GM18508 (cell line): ENCODE data around the gene FLNB.

Experiments used
- ATAC-seq: cut with Tn5 transposase; IDR thresholded peaks from one replicate; pipeline ENCODE4 v1.9.1; 2021; ENCODE audit warnings: moderate number of reproducible peaks; ENCODE audit not compliant: insufficient read depth, unreplicated experiment

The FLNB gene, protein sequence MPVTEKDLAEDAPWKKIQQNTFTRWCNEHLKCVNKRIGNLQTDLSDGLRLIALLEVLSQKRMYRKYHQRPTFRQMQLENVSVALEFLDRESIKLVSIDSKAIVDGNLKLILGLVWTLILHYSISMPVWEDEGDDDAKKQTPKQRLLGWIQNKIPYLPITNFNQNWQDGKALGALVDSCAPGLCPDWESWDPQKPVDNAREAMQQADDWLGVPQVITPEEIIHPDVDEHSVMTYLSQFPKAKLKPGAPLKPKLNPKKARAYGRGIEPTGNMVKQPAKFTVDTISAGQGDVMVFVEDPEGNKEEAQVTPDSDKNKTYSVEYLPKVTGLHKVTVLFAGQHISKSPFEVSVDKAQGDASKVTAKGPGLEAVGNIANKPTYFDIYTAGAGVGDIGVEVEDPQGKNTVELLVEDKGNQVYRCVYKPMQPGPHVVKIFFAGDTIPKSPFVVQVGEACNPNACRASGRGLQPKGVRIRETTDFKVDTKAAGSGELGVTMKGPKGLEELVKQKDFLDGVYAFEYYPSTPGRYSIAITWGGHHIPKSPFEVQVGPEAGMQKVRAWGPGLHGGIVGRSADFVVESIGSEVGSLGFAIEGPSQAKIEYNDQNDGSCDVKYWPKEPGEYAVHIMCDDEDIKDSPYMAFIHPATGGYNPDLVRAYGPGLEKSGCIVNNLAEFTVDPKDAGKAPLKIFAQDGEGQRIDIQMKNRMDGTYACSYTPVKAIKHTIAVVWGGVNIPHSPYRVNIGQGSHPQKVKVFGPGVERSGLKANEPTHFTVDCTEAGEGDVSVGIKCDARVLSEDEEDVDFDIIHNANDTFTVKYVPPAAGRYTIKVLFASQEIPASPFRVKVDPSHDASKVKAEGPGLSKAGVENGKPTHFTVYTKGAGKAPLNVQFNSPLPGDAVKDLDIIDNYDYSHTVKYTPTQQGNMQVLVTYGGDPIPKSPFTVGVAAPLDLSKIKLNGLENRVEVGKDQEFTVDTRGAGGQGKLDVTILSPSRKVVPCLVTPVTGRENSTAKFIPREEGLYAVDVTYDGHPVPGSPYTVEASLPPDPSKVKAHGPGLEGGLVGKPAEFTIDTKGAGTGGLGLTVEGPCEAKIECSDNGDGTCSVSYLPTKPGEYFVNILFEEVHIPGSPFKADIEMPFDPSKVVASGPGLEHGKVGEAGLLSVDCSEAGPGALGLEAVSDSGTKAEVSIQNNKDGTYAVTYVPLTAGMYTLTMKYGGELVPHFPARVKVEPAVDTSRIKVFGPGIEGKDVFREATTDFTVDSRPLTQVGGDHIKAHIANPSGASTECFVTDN (N-terminal part only)

DNA sequence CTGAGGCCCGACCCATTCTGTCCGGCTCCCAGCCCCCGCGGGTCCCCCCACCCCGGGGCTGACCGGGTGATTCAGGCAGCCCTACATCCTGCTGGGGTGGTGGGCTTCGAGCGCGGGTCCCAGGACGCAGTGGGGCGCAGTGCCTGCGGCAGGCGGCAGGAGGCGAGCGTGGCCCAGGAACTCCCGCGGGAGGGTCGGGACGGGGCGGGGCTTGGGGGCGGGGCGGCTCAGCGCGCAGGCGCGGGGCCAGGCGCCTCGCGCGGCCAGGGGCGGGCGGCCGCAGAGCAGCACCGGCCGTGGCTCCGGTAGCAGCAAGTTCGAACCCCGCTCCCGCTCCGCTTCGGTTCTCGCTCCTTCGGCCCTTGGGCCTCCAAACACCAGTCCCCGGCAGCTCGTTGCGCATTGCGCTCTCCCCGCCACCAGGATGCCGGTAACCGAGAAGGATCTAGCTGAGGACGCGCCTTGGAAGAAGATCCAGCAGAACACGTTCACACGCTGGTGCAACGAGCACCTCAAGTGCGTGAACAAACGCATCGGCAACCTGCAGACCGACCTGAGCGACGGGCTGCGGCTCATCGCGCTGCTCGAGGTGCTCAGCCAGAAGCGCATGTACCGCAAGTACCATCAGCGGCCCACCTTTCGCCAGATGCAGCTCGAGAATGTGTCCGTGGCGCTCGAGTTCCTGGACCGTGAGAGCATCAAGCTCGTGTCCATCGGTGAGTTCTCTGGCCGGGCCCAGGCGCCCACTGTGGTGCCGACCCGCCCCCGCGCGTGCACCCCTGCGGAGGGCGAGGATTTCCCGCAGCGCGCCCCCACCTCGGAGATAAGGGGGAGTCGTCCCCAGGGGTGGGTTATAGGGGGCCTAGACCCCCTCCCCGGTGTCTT, at the start of gene FLNB:
Gene FLNB (plus strand): TSS at position 282 of the 885 bp plus-strand sequence. CDS start 143 bp downstream, at position 425.
- ATAC-seq: no peak

DNA sequence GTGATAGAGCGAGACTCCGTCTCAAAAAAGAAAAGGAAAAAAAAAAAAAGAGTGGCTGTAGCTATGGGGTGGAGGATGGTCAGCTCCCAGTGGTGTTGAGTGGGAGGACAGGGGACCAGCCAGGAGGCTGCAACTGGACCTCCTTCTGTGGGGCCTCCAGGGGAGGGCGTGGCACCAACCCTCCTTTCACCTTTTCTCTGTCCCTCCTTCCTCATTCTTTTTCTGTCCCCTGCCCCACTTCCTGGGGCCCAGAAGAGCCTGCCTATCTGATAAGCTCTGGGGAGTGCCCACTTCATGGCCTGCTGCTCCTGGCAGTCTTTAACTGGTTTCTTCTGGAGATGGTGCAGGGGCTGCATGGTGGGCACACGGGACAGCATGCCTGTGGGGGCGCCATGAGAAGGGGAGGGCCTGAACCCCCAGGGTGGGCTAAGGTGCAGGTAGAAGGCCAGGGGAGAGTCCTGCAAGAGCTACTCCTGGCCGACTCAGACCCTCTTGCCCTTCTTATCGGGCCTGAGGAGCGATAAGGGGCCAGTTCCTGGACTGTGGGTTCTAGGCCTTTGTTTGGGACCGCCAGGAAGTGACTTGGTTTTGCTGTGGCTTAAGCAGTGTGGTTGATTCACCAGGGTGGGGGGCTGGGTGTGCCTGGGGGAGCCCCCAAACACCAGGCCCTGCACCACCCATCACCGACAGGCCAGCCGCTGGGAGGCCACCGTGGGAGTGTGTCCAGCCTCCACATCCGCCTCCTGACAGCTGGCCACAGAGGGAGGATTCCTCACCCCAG, 49.4 kb upstream of the FLNB start:
- no peak for ATAC-seq

GRCh38 chr3:57959423-57960173, 48.6 kb upstream of the FLNB start:
- no peak for ATAC-seq

DNA sequence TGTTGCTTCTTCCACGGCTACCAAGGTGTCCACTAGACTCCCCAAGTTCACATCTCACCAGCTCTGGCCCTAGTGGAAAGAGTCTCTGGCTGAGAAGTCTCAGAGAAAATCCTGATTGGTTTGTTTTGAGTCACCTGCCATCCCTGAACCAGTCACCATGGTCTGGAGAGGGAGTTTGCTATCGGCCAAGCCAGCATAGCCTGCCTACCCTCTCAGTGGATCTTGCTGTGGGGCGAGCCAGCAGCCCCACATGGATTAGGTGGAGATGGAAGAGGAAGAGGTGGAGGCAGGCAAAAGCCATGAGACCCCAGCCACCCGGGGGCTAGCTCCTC, 48.1 kb upstream of the FLNB start:
- ATAC-seq: no peak

DNA sequence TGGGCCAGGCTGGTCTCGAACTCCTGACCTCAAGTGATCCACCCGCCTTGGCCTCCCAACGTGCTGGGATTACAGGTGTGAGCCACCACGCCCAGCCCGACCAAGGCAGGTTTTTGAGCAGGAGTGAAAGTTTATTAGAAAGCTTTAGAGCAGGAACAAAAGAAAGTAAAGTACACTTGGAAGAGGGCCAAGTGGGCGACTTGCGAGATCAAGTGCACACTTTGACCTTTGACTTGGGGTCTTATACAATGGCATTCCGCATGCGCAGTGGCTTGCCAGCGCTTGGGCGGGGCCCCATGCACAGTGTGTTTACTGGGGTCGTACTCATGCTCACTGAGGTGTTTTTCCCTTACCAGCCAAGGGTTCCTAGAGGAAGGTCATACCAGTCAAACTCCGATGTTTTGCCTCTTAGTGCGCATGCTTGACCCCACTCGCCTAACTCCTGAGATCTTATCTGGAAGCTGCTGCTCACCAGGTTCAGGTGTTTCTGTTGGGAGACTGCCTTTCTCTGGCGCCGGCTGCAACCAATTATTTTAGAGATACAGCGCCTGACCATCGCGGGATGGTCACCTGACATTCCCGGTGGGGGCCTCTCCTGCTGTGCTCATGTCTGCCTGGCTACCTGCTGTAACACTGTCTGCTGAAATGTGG, 46.9 kb upstream of the FLNB start:
- no peak for ATAC-seq

GRCh38 chr3:57961828-57962447, 46.3 kb upstream of the FLNB start:
- no peak for ATAC-seq

DNA sequence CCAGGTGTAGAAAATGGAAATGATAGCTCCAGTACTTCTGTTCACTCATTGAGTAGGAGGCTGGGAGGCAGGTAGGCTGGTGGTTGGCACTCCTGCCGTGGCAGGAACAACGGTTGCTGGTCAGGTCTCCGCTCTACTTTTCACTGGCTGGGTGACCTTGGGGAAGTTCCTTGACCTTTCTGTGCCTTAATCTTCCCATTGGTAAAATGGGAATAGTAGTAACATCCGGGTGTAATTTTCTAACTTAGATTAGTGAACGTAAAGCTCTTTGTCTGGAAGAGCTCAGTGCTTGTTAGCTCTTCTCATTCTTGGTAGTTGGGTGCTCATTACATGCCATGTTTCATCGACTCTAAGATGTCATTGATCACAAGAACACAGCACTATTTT, 45.8 kb upstream of the FLNB start:
- ATAC-seq: no peak

- ATAC-seq: no peak
Observed at GRCh38 chr3:57963811-57964346, 44.3 kb upstream of the FLNB start.

GRCh38 chr3:57966829-57967228, 41.4 kb upstream of the FLNB start:
- no peak for ATAC-seq

DNA sequence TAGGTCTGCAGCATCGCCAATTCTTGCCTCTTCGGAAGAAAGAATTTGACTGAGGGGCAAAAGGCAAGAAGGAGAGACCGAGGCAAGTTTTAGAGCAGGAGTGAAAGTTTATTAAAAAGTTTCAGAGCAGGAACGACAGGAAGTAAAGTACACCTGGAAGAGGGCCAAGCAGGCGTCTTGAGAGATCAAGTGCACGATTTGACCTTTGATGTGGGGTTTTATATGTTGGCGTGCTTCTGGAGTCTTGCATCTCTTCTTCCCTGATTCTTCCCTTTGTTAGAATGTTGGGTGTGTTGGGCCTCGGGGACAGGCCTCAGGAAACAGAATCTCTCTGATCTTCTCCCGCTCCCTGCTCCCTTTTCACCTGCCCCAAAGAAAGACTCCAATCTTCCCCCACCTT, 40.6 kb upstream of the FLNB start:
- no peak for ATAC-seq

GRCh38 chr3:57968501-57968900, 39.7 kb upstream of the FLNB start:
- no peak for ATAC-seq

GRCh38 chr3:57971975-57972374, 36.2 kb upstream of the FLNB start:
- no peak for ATAC-seq

GRCh38 chr3:57972531-57973111, 35.6 kb upstream of the FLNB start:
- no peak for ATAC-seq

DNA sequence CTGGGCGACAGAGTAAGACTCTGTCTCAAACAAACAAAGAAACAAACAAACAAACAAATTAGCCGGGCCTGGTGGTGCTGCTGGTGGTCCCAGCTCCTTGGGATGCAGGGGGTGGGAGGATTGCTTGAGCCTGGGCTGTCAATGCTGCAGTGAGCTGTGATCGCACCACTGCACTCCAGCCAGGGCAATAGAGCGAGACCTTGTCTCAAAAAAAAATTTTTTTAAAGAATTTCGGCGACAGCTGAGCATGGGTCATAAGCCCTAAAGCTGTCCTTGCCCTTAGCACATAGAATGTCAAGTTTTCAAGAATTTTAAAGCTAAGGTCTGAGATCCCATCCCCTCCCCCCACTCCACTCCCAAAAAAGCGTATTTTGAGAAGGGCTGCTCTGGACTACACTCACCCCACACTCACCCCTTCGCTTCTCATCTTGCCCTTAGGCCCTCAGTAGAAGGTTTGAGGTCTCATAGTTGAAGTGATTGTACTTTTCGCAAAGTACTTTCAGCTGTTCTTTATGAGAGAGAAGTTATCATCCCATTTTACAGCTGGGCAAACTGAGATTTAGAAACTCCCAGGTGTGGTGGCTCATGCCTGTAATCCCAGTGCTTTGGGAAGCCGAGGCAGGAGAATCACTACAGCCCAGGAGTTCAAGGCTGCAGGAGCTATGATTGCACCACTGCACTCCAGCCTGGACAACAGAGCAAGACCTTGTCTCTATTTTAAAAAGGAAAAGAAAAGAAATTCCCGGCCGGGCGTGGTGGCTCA, 34.3 kb upstream of the FLNB start:
- ATAC-seq: no peak

- no peak for ATAC-seq
Observed at GRCh38 chr3:57974796-57975388, 33.3 kb upstream of the FLNB start.

DNA sequence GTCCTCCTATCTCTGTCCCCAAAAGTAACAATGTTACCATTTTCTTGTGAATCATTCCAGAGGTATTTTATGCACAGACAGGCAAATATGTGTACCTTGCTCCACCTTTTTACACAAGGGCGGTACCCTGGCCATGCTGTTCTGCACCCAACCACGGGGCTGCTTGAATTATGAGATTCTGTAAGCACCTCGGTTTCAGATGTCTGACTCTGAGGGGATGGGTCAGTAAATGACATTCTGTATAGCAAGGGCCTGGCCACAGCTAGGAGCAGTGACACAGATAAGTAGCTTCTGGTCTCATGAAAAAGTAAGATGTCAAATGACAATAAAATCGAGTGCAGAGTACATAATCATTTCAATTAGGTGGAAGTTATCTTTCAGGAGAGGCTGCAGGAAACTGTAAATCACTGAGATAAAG, 30.4 kb upstream of the FLNB start:
- ATAC-seq: no peak
